ENCODE results near the gene AMIGO3. TPM values are rescaled to one million over a fixed set of nuclear protein-coding genes. Genes with fewer than 3 reads are reported as not detected.

Gene AMIGO3
- total and polyA plus RNA-seq, 2 of the 8 experiments (the other 6 are each of a cell fraction or from before 2014, with no cell fraction given): 1.6 to 8.8 TPM

GRCh38 chr3:49723628-49724551 lies 4.4 kb upstream of the AMIGO3 start, which contains the start of gene GMPPB (continued):
- TF ChIP-seq CHD7 (IDR thresholded peaks at IDR 0.05; ENCODE audit: insufficient replicate concordance, low read length) (no peak), PHF8 (conservative IDR thresholded peaks at IDR 0.05; ENCODE audit: low read depth, low read length) (peak; percentile 76), TAF1 (IDR thresholded peaks at IDR 0.05; ENCODE audit: low read depth, low read length) (peak; percentile 72), EZH2 (IDR thresholded peaks at IDR 0.05; ENCODE audit: low read depth, low read length, severe bottlenecking) (no peak), EGR1 (IDR thresholded peaks at IDR 0.05; ENCODE audit: borderline replicate concordance, low read depth, low read length) (no peak), SP1 (IDR thresholded peaks at IDR 0.05; ENCODE audit: low read depth, low read length) (peak; percentile 18; the same call in 1 of the 2 replicates), MAX (IDR thresholded peaks at IDR 0.05) (no peak; the same call in none of the 2 replicates), NANOG (IDR thresholded peaks at IDR 0.05; ENCODE audit: insufficient read depth, low read depth, low read length, poor library complexity, severe bottlenecking) (no peak), CBX5 (IDR thresholded peaks at IDR 0.05; ENCODE audit: low read depth, low read length) (no peak)
